Large intestine (tissue), 3 donors: ENCODE data around the gene TUFM. TPM values are rescaled to one million over a fixed set of nuclear protein-coding genes. Genes with fewer than 3 reads are reported as not detected.
"Not testable (repeated sequence)": the region's sequence is repeated elsewhere in the genome, so short reads cannot be mapped to it uniquely, and the experiment has no call there.

Experiments
- DNase-seq, 2 donors: peaks; one replicate each; pipeline versions ENCODE4 v3.0.0 to v3.0.0-alpha.2; 2013
- H3K27ac ChIP-seq: one replicate; pipeline ENCODE4 v1.5.1; 2013; ENCODE audit warnings: low read length
- H3K27me3 ChIP-seq: 2 replicates; pipeline ENCODE4 v1.6.1; 2013; ENCODE audit warnings: low read length; ENCODE audit not compliant: control insufficient read depth, insufficient read depth
- H3K36me3 ChIP-seq: 2 replicates; pipeline ENCODE4 v1.6.1; 2013; ENCODE audit warnings: low read length; ENCODE audit not compliant: control insufficient read depth, insufficient read depth
- H3K4me1 ChIP-seq: one replicate; pipeline ENCODE4 v1.6.1; 2013; ENCODE audit warnings: low read length; ENCODE audit not compliant: control insufficient read depth, insufficient read depth
- H3K4me3 ChIP-seq: one replicate; pipeline ENCODE4 v1.5.1; 2013; ENCODE audit warnings: low read length
- H3K9me3 ChIP-seq: one replicate; pipeline ENCODE4 v1.6.1; 2013; ENCODE audit warnings: mild to moderate bottlenecking, low read depth, low read length, moderate library complexity; ENCODE audit not compliant: control insufficient read depth
- WGBS: methylation state at CpG from one replicate; pipeline ENCODE4 v1.1.5; 2013; ENCODE audit warnings: low lambda C conversion rate; ENCODE audit not compliant: insufficient coverage; 5-methylcytosine and 5-hydroxymethylcytosine counted together
- polyA plus RNA-seq: library from polyadenylated mRNA; unstranded; fragments of 120-200 nt; gene quantifications from one replicate; pipeline ENCODE4 v1.2.1, GENCODE V29; 2013

Gene TUFM
- polyA plus RNA-seq, 1 donor: 157 TPM

GRCh38 chr16:28807445-28808120, 38.6 kb downstream of the TUFM start:
- H3K36me3 ChIP-seq, DNase-seq, H3K4me1 ChIP-seq, H3K27ac ChIP-seq, H3K27me3 ChIP-seq, H3K9me3 ChIP-seq, H3K4me3 ChIP-seq: not testable (repeated sequence)
- no CpG with 5 or more reads among the region's 11 CpGs for WGBS

GRCh38 chr16:28802235-28803019, 43.7 kb downstream of the TUFM start:
- DNase-seq: peak in 1 of 2 donors; percentile 41
- H3K4me1 ChIP-seq, H3K27ac ChIP-seq, H3K36me3 ChIP-seq, H3K27me3 ChIP-seq, H3K4me3 ChIP-seq, H3K9me3 ChIP-seq: not testable (repeated sequence)
- WGBS: no CpG with 5 or more reads among the region's 13 CpGs

Other genes starting within 250 kb of the TUFM start
- gene SULT1A2, start 249.3 kb downstream of the TUFM start, polyA plus RNA-seq: 5.7 TPM
- gene SULT1A1, start 236.3 kb downstream of the TUFM start, polyA plus RNA-seq: 67.5 TPM
- 2.5 TPM for gene NPIPB8, start 208.3 kb downstream of the TUFM start, polyA plus RNA-seq
- 397 TPM for gene EIF3C, start 134.9 kb downstream of the TUFM start, polyA plus RNA-seq
- 4.4 TPM for gene NPIPB9, start 94.6 kb downstream of the TUFM start, polyA plus RNA-seq
- 130 TPM for gene ATXN2L, start 23.3 kb downstream of the TUFM start, polyA plus RNA-seq
- 81.0 TPM for gene SH2B1, start 17.5 kb upstream of the TUFM start, polyA plus RNA-seq
- 4.1 TPM for gene ATP2A1, start 32.1 kb upstream of the TUFM start, polyA plus RNA-seq
- gene RABEP2, start 78.9 kb upstream of the TUFM start, polyA plus RNA-seq: 30.6 TPM
- gene CD19, start 85.6 kb upstream of the TUFM start, polyA plus RNA-seq: 1.0 TPM
- 58.8 TPM for gene NFATC2IP, start 104.6 kb upstream of the TUFM start, polyA plus RNA-seq
- 62.8 TPM for gene SPNS1, start 128.4 kb upstream of the TUFM start, polyA plus RNA-seq
- 13.2 TPM for gene LAT, start 138.7 kb upstream of the TUFM start, polyA plus RNA-seq